ENCODE data around the gene ATG4B. TPM values are rescaled to one million over a fixed set of nuclear protein-coding genes. Genes with fewer than 3 reads are reported as not detected.

Gene ATG4B
- total RNA-seq, 1 donor from 2014 or later: 78.1 TPM

DNA sequence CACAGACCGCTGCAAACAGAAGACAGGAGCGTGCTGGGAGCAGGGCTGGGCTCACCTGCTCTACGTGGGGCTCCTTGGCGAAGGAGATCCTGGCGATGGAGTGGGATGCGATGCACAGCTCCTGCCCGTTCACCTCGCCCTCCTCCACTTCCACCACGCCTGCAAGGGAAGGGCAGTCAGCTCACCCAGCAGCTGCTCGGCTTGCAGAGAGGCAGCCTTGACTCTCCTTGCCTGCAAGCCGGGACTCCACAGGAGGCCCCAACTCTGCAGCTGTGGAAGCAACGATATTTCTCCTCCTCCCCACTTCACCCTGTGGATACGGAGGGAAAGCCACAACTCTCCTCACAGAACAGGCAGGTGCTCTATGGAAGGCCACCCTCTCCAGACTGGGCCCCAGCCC lies 35.7 kb upstream of the ATG4B start:
- no peak for DNase-seq (ENCODE audit: extremely low spot score, unreplicated experiment)
- Mint-ChIP-seq H3K9me3 (ENCODE audit: unreplicated experiment) (no peaks in the 10 kb centered on the region), H3K4me1 (ENCODE audit: unreplicated experiment) (peaks cover 3% of the 10 kb centered on the region), H3K27me3 (ENCODE audit: unreplicated experiment) (no peaks in the 10 kb centered on the region), H3K4me3 (ENCODE audit: unreplicated experiment) (no peak overlapping the region), H3K27ac (ENCODE audit: unreplicated experiment) (no peak overlapping the region), H3K36me3 (ENCODE audit: unreplicated experiment) (peaks cover 28% of the 10 kb centered on the region)
- TF ChIP-seq, protein P1, sequence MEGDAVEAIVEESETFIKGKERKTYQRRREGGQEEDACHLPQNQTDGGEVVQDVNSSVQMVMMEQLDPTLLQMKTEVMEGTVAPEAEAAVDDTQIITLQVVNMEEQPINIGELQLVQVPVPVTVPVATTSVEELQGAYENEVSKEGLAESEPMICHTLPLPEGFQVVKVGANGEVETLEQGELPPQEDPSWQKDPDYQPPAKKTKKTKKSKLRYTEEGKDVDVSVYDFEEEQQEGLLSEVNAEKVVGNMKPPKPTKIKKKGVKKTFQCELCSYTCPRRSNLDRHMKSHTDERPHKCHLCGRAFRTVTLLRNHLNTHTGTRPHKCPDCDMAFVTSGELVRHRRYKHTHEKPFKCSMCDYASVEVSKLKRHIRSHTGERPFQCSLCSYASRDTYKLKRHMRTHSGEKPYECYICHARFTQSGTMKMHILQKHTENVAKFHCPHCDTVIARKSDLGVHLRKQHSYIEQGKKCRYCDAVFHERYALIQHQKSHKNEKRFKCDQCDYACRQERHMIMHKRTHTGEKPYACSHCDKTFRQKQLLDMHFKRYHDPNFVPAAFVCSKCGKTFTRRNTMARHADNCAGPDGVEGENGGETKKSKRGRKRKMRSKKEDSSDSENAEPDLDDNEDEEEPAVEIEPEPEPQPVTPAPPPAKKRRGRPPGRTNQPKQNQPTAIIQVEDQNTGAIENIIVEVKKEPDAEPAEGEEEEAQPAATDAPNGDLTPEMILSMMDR (IDR thresholded peaks at IDR 0.05): no peak

DNA sequence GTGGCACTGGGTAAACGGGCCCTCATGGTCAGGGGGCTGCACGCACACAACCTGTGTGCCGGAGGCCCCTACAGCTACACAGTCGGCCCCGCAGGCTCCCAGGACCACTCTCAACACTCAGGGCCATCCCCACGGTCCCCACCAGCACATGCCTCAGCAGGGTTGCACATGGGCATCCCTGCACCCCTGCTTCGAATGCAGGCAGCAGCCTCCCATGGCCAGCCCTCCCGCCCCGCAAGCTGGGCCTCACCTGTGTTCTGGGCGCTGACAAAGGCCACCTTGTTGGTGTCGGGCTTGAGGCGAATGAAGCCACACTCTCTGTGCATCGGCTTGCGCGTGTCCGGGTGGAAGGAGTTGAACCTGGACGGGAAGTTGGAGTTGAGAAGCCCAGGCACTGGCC lies 34.8 kb upstream of the ATG4B start:
- no peaks in the 10 kb centered on the region for H3K9me3 Mint-ChIP-seq (ENCODE audit: unreplicated experiment)
- no peak overlapping the region for H3K4me3 Mint-ChIP-seq (ENCODE audit: unreplicated experiment)
- TF ChIP-seq, protein P1 (IDR thresholded peaks at IDR 0.05): no peak
- no peaks in the 10 kb centered on the region for H3K27me3 Mint-ChIP-seq (ENCODE audit: unreplicated experiment)
- DNase-seq (ENCODE audit: extremely low spot score, unreplicated experiment): no peak
- peaks cover 29% of the 10 kb centered on the region for H3K36me3 Mint-ChIP-seq (ENCODE audit: unreplicated experiment)
- H3K4me1 Mint-ChIP-seq (ENCODE audit: unreplicated experiment): peaks cover 3% of the 10 kb centered on the region
- H3K27ac Mint-ChIP-seq (ENCODE audit: unreplicated experiment): no peak overlapping the region

DNA sequence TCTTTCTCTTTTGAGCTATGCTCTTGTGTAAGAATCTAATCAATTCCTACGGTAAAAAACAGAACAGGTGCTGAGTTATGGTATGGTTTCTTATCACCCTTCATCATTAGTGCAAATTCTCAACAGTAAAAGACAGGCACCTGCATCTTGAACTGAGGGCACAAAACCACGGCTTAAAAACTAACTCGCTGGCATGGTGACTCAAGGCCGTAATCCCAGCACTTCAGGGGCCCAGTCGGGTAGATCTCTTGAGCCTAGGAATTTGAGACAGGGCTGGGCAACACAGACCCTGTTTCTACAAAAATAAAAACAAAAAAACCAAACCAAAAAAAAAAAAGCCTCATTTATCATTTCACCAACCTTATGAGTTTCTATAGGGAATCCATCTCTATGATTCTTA lies 33.8 kb upstream of the ATG4B start:
- peaks cover 2% of the 10 kb centered on the region for H3K4me1 Mint-ChIP-seq (ENCODE audit: unreplicated experiment)
- H3K27ac Mint-ChIP-seq (ENCODE audit: unreplicated experiment): no peak overlapping the region
- TF ChIP-seq, protein P1 (IDR thresholded peaks at IDR 0.05): no peak
- H3K36me3 Mint-ChIP-seq (ENCODE audit: unreplicated experiment): peaks cover 31% of the 10 kb centered on the region
- no peak overlapping the region for H3K4me3 Mint-ChIP-seq (ENCODE audit: unreplicated experiment)
- no peak for DNase-seq (ENCODE audit: extremely low spot score, unreplicated experiment)
- no peaks in the 10 kb centered on the region for H3K27me3 Mint-ChIP-seq (ENCODE audit: unreplicated experiment)
- no peaks in the 10 kb centered on the region for H3K9me3 Mint-ChIP-seq (ENCODE audit: unreplicated experiment)

DNA sequence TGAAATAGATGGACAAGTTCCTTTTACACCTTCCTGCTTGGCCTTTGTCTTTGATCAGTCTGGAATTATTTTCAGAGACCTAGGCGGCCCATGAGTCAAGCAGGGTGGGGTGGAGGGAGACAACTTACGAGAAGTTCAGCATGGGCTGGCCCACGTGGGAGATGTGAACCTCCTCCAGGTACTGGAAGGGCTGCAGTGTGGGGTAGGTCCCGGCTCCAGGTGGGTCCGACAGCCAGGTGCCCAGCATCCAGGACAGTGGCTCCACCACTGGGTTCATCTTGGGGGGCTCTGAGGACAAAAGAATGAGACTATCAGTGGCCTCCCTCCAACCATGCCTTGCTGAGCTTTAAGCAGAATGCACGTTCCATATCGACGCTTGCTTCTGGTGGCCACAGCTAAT lies 31.3 kb upstream of the ATG4B start:
- no peak overlapping the region for H3K4me3 Mint-ChIP-seq (ENCODE audit: unreplicated experiment)
- no peak overlapping the region for H3K27ac Mint-ChIP-seq (ENCODE audit: unreplicated experiment)

DNA sequence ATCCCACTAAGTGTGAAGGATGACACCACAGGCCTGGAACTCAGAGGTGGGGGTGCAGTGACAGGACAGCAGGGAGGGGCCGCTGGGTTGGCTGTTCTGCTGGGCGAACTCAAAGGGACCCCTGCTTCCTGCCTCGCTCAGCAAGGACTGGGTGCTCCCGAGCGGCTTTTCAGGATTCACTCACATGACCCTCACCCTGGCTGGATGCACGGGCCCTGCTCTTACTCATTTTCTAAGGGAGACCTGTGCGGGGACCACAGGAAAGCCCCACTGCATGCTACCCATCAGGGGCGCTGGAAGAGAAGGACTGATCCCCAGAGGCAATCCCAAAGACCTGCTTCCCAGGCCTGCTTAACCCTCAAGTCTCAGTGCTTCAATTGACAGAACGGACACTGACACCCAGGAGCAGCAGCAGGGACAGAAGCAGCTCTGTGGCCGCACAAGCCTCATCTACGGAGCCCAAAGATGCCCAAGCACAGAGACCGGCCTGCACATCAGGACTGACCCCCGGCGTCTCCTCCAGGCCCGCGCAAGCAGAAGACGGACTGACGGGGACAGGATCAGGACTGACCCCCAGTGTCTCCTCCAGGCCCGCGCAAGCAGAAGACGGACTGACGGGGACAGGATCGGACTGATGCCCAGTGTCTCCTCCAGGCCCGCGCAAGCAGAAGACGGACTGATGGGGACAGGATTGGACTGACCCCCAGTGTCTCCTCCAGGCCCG lies 30.2 kb upstream of the ATG4B start:
- H3K9me3 Mint-ChIP-seq (ENCODE audit: unreplicated experiment): no peaks in the 10 kb centered on the region
- DNase-seq (ENCODE audit: extremely low spot score, unreplicated experiment): no peak
- no peak overlapping the region for H3K27ac Mint-ChIP-seq (ENCODE audit: unreplicated experiment)
- H3K36me3 Mint-ChIP-seq (ENCODE audit: unreplicated experiment): peaks cover 19% of the 10 kb centered on the region
- H3K4me3 Mint-ChIP-seq (ENCODE audit: unreplicated experiment): no peak overlapping the region
- TF ChIP-seq, protein P1 (IDR thresholded peaks at IDR 0.05): no peak
- no peaks in the 10 kb centered on the region for H3K27me3 Mint-ChIP-seq (ENCODE audit: unreplicated experiment)
- peaks cover 7% of the 10 kb centered on the region for H3K4me1 Mint-ChIP-seq (ENCODE audit: unreplicated experiment)

More for the DNA sequence above, 31.3 kb upstream of the ATG4B start:
- peaks cover 7% of the 10 kb centered on the region for H3K4me1 Mint-ChIP-seq (ENCODE audit: unreplicated experiment)
- no peaks in the 10 kb centered on the region for H3K9me3 Mint-ChIP-seq (ENCODE audit: unreplicated experiment)
- TF ChIP-seq, protein P1 (IDR thresholded peaks at IDR 0.05): no peak
- H3K36me3 Mint-ChIP-seq (ENCODE audit: unreplicated experiment): peaks cover 21% of the 10 kb centered on the region
- no peak for DNase-seq (ENCODE audit: extremely low spot score, unreplicated experiment)
- H3K27me3 Mint-ChIP-seq (ENCODE audit: unreplicated experiment): no peaks in the 10 kb centered on the region
